Dermis lymphatic vessel endothelial cell (primary cell): Measurements from ENCODE around the gene MGME1. TPM values are rescaled to one million over a fixed set of nuclear protein-coding genes. Genes with fewer than 3 reads are reported as not detected.

Experiments
- total RNA-seq: library from RNA; depleted of rRNA; stranded (reverse); fragments of >200 nt; gene quantifications from 2 replicates; pipeline ENCODE4 v1.2.1, GENCODE V29; 2014

The MGME1 gene, protein sequence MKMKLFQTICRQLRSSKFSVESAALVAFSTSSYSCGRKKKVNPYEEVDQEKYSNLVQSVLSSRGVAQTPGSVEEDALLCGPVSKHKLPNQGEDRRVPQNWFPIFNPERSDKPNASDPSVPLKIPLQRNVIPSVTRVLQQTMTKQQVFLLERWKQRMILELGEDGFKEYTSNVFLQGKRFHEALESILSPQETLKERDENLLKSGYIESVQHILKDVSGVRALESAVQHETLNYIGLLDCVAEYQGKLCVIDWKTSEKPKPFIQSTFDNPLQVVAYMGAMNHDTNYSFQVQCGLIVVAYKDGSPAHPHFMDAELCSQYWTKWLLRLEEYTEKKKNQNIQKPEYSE
- total RNA-seq, result 9.5 and 13.7 TPM in 2 replicates

DNA sequence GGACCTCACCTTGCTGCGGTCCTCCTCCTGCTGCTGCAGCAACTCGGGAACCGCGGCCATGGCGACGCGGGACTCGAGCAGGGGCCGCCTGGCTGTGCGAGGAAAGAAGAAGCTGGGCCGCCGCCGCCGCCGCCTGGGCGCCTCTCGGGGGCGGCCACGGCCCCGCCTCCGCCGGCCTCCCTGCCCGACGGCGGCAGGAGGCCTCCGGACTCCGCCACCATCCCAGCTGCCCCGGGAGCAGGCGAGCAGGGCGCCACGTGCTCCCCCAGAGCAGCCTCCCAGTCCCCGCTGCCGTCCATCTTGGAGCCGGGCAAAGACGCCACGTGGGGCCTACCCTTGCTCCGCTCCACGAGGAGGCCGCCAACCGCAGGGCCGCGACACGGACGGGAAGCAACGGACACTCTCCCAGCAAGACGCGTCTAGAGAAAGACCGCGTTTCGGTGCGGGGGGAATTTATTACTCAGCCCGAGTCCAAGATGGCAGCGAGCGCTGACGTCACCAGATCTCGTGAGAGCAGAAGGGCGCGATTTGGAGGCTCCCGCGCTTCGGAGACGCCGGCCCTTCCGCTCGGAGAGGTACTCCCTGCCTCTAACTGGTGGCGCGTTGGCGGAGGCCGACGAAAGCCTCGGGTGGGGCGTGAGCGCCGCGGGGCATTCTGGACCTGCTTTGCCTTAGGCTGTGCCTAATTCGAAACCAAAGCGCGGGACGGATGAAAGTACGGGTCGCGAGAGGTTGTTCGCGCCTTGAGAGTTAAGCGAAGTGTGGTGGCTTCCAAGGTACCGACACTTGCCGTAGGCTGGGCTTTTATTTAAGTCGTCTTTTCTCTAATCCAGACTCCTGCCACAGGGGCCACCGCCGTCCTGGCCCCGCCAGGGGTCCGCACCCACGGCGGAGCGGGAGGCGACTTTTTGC, at the start of gene MGME1, which contains the start of gene SNX5:
Gene MGME1 (plus strand): TSS at position 653 of the 912 bp plus-strand sequence. CDS start 842 bp downstream, outside the sequence.
Gene SNX5 (minus strand): TSS at position 429 of the 912 bp plus-strand sequence. CDS start 369 bp downstream, at position 60.

Other genes starting within 250 kb of the MGME1 start
- gene SNX5, start 224 bp upstream of the MGME1 start, total RNA-seq, result 55.7 and 79.8 TPM in 2 replicates
- not detected in 2 replicates for gene OVOL2, start 88.9 kb downstream of the MGME1 start, total RNA-seq
- 7.8 and 11.8 TPM in 2 replicates for gene KAT14, start 168.8 kb downstream of the MGME1 start, total RNA-seq
- 8.2 and 10.5 TPM in 2 replicates for gene PET117, start 168.8 kb downstream of the MGME1 start, total RNA-seq